HepG2 (cell line): ENCODE data around the gene TRAK1. TPM values are rescaled to one million over a fixed set of nuclear protein-coding genes. Genes with fewer than 3 reads are reported as not detected.
A peak's percentile ranks its signal among the peaks of the same experiment; 100 is the strongest.

Experiments
- ARID2 ChIP-seq: sonication (generic); formaldehyde crosslinking; IDR thresholded peaks from 2 replicates; pipeline ENCODE4 v1.8.1; 2022; ENCODE audit warnings: mild to moderate bottlenecking, missing genetic modification reagents, borderline replicate concordance
- CBFB ChIP-seq: sonication (generic); formaldehyde crosslinking; IDR thresholded peaks from 2 replicates; pipeline ENCODE4 v1.4.0; 2020; ENCODE audit warnings: missing genetic modification reagents
- FOXO1 ChIP-seq: sonication (generic); formaldehyde crosslinking; IDR thresholded peaks from 2 replicates; pipeline ENCODE4 v1.4.0; 2020; ENCODE audit warnings: missing genetic modification reagents
- HNRNPK ChIP-seq: fragments of 200-400 bp; formaldehyde crosslinking; IDR thresholded peaks from 2 replicates; pipeline ENCODE4 v1.6.1; 2018; ENCODE audit warnings: low read length, low read depth, moderate library complexity, mild to moderate bottlenecking; ENCODE audit not compliant: poor library complexity, severe bottlenecking
- HNRNPL ChIP-seq: fragments of 200-400 bp; formaldehyde crosslinking; IDR thresholded peaks from 2 replicates; pipeline ENCODE4 v1.6.1; 2017; ENCODE audit warnings: mild to moderate bottlenecking, low read depth, low read length
- IRX3 ChIP-seq: sonication (generic); formaldehyde crosslinking; IDR thresholded peaks from 2 replicates; pipeline ENCODE4 v1.8.1; 2023; ENCODE audit warnings: mild to moderate bottlenecking, low read depth, missing genetic modification reagents, borderline replicate concordance
- JUNB ChIP-seq: sonication (generic); formaldehyde crosslinking; IDR thresholded peaks from 2 replicates; pipeline ENCODE4 v1.8.0; 2022; ENCODE audit warnings: missing genetic modification reagents, mild to moderate bottlenecking, borderline replicate concordance
- KDM1A ChIP-seq: IDR thresholded peaks from 2 replicates; pipeline ENCODE4 v1.6.1; 2016; ENCODE audit warnings: missing compliant biosample characterization
- NCOA5 ChIP-seq: sonication (generic); formaldehyde crosslinking; IDR thresholded peaks from 2 replicates; pipeline ENCODE4 v1.4.0; 2020; ENCODE audit warnings: missing genetic modification reagents
- NFIB ChIP-seq: sonication (generic); formaldehyde crosslinking; IDR thresholded peaks from 2 replicates; pipeline ENCODE4 v1.9.0; 2021; ENCODE audit warnings: missing genetic modification reagents, mild to moderate bottlenecking, borderline replicate concordance
- RAD21 ChIP-seq: fragments of 450-650 bp; formaldehyde crosslinking; IDR thresholded peaks from 2 replicates; pipeline ENCODE4 v1.5.0; 2020; ENCODE audit warnings: mild to moderate bottlenecking
- RBAK ChIP-seq: sonication (generic); formaldehyde crosslinking; IDR thresholded peaks from 2 replicates; pipeline ENCODE4 v1.5.1; 2020; ENCODE audit warnings: mild to moderate bottlenecking, missing genetic modification reagents
- SETDB1 ChIP-seq: sonication (generic); formaldehyde crosslinking; IDR thresholded peaks from 2 replicates; pipeline ENCODE4 v1.5.1; 2020; ENCODE audit warnings: missing genetic modification reagents, mild to moderate bottlenecking, borderline replicate concordance
- TCF7 ChIP-seq: sonication (generic); IDR thresholded peaks from 2 replicates; pipeline ENCODE4 v1.6.1; 2016; ENCODE audit warnings: antibody characterized with exemption, low read depth
- YEATS2 ChIP-seq: sonication (generic); formaldehyde crosslinking; IDR thresholded peaks from 2 replicates; pipeline ENCODE4 v1.4.0; 2020; ENCODE audit warnings: missing genetic modification reagents, borderline replicate concordance
- ZMYM2 ChIP-seq: sonication (generic); formaldehyde crosslinking; IDR thresholded peaks from 2 replicates; pipeline ENCODE4 v1.8.0; 2022; ENCODE audit warnings: mild to moderate bottlenecking, missing genetic modification reagents
- ZNF253 ChIP-seq: sonication (generic); formaldehyde crosslinking; IDR thresholded peaks from 2 replicates; pipeline ENCODE4 v1.8.0; 2022; ENCODE audit warnings: mild to moderate bottlenecking, missing genetic modification reagents, borderline replicate concordance
- ZNF616 ChIP-seq: sonication (generic); formaldehyde crosslinking; IDR thresholded peaks from 2 replicates; pipeline ENCODE4 v1.5.0; 2020; ENCODE audit warnings: low read depth, mild to moderate bottlenecking, missing genetic modification reagents
- ZNF772 ChIP-seq: sonication (generic); formaldehyde crosslinking; IDR thresholded peaks from 2 replicates; pipeline ENCODE4 v1.5.0; 2020; ENCODE audit warnings: mild to moderate bottlenecking, missing genetic modification reagents
- ZSCAN20 ChIP-seq: sonication (generic); formaldehyde crosslinking; IDR thresholded peaks from 2 replicates; pipeline ENCODE4 v1.4.0; 2020; ENCODE audit warnings: missing genetic modification reagents, mild to moderate bottlenecking, borderline replicate concordance
- polyA plus RNA-seq, 8 experiments: library from polyadenylated mRNA; depleted of rRNA in 3 of 8; stranded (reverse) in 7 of 8; unstranded in 1 of 8; fragments of >200 nt; fragmentation: Illumina TruSeq in 4 of 8; extraction: Trizol in 4 of 8; gene quantifications; 2 replicates each; pipeline versions ENCODE4 v1.2.1 to v1.2.3, GENCODE V29; 2011 to 2016; ENCODE audit warnings: low read depth in 4 of 8, missing spikeins in 1 of 8, mixed read lengths in 1 of 8; ENCODE audit not compliant: insufficient read depth in 1 of 8
- total RNA-seq, 5 experiments: library from RNA; depleted of rRNA; stranded (reverse); fragments of >200 nt; fragmentation: Illumina TruSeq; extraction: Trizol; gene quantifications; 2 replicates each; pipeline ENCODE4 v1.2.3, GENCODE V29; 2016; ENCODE audit warnings: low read depth in 1 of 5
- TF ChIP-seq, protein P1 (sequence below): sonication (generic); formaldehyde crosslinking; IDR thresholded peaks from 2 replicates; pipeline ENCODE4 v1.8.1; 2023; ENCODE audit warnings: mild to moderate bottlenecking, missing genetic modification reagents
- TF ChIP-seq, protein P2 (sequence below): sonication (generic); formaldehyde crosslinking; IDR thresholded peaks from 2 replicates; pipeline ENCODE4 v1.8.0; 2022; ENCODE audit warnings: low read depth, missing genetic modification reagents
- TF ChIP-seq, protein P3 (sequence below): sonication (generic); formaldehyde crosslinking; IDR thresholded peaks from 2 replicates; pipeline ENCODE4 v1.9.0; 2022; ENCODE audit warnings: missing genetic modification reagents, mild to moderate bottlenecking, borderline replicate concordance
- TF ChIP-seq, protein P4 (sequence below): sonication (generic); formaldehyde crosslinking; IDR thresholded peaks from 2 replicates; pipeline ENCODE4 v1.8.0; 2022; ENCODE audit warnings: missing genetic modification reagents, low read depth, mild to moderate bottlenecking, borderline replicate concordance
- TF ChIP-seq, protein P5 (sequence below): sonication (generic); formaldehyde crosslinking; IDR thresholded peaks from 2 replicates; pipeline ENCODE4 v1.8.0; 2022; ENCODE audit warnings: mild to moderate bottlenecking, missing genetic modification reagents

TRAK1 gene
- total and polyA plus RNA-seq, 2 of the 13 experiments (the other 11 are each of a cell fraction or from before 2014, with no cell fraction given) = 20.5 to 46.6 TPM

DNA sequence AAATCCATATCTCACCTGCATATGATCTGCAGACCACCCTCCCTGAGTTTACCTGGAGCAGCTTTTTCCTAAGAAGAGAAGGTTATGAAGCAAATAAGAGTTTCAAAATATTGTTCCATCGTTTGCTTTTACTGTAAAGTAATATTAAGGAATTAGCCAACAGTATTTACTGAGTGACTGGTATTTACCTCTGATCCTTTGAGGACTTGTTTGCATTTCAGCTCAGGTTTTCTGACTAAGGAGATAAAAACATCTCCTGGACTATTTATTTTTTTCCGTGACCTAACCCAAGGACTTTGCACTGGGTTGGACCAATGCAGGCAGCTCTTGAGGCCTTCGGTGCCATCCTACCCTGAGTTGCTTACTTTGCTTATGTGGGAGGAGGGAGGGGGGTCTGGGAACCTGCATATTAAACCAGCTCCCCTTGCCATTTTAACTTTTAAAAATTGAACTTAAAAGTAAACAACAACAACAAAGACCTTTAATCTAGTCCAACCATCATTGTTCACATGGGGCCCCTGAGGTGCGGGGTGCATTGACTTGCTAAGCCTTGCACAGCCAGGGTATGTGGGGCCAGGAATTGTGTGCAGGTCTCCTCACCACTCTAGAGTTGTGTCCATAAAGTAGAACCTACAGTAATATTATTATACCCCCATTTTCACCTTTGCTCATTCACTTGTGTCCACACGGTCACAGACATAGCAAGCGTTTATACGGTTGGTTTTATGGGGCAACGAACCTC lies 39.3 kb downstream of the TRAK1 start (continued):
- no peak for TF ChIP-seq RBAK (CRISPR knock-in tag)
- TF ChIP-seq ZSCAN20 = no peak
- no peak for TF ChIP-seq KDM1A (CRISPR knock-in tag)
- TF ChIP-seq FOXO1 (CRISPR knock-in tag) = peak; percentile 93
- TF ChIP-seq ARID2 (CRISPR knock-in tag) = no peak
- peak; percentile 27; the same call in 1 of the 2 replicates for TF ChIP-seq YEATS2 (CRISPR knock-in tag)
- TF ChIP-seq, protein P1, sequence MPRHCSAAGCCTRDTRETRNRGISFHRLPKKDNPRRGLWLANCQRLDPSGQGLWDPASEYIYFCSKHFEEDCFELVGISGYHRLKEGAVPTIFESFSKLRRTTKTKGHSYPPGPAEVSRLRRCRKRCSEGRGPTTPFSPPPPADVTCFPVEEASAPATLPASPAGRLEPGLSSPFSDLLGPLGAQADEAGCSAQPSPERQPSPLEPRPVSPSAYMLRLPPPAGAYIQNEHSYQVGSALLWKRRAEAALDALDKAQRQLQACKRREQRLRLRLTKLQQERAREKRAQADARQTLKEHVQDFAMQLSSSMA (CRISPR knock-in tag) = no peak
- TF ChIP-seq JUNB (CRISPR knock-in tag) = peak; percentile 86
- 0 out of 2 replicates have a peak, but pooled peaks have one; percentile 23 for TF ChIP-seq HNRNPL
- no peak for TF ChIP-seq HNRNPK
- TF ChIP-seq, protein P2, sequence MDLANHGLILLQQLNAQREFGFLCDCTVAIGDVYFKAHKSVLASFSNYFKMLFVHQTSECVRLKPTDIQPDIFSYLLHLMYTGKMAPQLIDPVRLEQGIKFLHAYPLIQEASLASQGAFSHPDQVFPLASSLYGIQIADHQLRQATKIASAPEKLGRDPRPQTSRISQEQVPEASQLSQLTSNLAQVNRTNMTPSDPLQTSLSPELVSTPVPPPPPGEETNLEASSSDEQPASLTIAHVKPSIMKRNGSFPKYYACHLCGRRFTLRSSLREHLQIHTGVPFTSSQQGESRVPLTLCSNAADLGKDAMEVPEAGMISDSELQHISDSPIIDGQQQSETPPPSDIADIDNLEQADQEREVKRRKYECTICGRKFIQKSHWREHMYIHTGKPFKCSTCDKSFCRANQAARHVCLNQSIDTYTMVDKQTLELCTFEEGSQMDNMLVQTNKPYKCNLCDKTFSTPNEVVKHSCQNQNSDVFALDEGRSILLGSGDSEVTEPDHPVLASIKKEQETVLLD (CRISPR knock-in tag) = no peak
- no peak for TF ChIP-seq RAD21 (CRISPR knock-in tag)
- TF ChIP-seq, protein P3, sequence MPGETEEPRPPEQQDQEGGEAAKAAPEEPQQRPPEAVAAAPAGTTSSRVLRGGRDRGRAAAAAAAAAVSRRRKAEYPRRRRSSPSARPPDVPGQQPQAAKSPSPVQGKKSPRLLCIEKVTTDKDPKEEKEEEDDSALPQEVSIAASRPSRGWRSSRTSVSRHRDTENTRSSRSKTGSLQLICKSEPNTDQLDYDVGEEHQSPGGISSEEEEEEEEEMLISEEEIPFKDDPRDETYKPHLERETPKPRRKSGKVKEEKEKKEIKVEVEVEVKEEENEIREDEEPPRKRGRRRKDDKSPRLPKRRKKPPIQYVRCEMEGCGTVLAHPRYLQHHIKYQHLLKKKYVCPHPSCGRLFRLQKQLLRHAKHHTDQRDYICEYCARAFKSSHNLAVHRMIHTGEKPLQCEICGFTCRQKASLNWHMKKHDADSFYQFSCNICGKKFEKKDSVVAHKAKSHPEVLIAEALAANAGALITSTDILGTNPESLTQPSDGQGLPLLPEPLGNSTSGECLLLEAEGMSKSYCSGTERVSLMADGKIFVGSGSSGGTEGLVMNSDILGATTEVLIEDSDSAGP = no peak
- no peak for TF ChIP-seq ZNF253 (CRISPR knock-in tag)
- peak; percentile 99 for TF ChIP-seq TCF7
- TF ChIP-seq ZMYM2 (CRISPR knock-in tag) = no peak
- TF ChIP-seq, protein P4, sequence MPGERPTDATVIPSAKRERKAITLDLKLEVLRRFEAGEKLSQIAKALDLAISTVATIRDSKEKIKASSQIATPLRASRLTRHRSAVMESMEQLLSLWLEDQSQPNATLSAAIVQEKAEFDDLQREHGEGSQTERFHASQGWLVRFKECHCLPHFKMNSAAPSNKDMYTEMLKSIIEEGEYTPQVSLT (CRISPR knock-in tag) = no peak
- no peak for TF ChIP-seq ZNF616 (CRISPR knock-in tag)
- TF ChIP-seq, protein P5, sequence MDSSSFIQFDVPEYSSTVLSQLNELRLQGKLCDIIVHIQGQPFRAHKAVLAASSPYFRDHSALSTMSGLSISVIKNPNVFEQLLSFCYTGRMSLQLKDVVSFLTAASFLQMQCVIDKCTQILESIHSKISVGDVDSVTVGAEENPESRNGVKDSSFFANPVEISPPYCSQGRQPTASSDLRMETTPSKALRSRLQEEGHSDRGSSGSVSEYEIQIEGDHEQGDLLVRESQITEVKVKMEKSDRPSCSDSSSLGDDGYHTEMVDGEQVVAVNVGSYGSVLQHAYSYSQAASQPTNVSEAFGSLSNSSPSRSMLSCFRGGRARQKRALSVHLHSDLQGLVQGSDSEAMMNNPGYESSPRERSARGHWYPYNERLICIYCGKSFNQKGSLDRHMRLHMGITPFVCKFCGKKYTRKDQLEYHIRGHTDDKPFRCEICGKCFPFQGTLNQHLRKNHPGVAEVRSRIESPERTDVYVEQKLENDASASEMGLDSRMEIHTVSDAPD (CRISPR knock-in tag) = no peak
- TF ChIP-seq NCOA5 (CRISPR knock-in tag) = no peak
- peak; percentile 59; the same call in 1 of the 2 replicates for TF ChIP-seq CBFB (CRISPR knock-in tag)
- no peak for TF ChIP-seq NFIB (CRISPR knock-in tag)
- TF ChIP-seq SETDB1 (CRISPR knock-in tag) = no peak
- peak; percentile 78; the same call in 1 of the 2 replicates for TF ChIP-seq ZNF772 (CRISPR knock-in tag)
- TF ChIP-seq IRX3 (CRISPR knock-in tag) = no peak
